Vagina (tissue), 2 donors: Measurements from ENCODE around the gene ITM2B. TPM values are rescaled to one million over a fixed set of nuclear protein-coding genes. Genes with fewer than 3 reads are reported as not detected.

ENCODE experiments used
- DNase-seq, 2 donors: peaks; one replicate each; pipeline ENCODE4 v3.0.0-alpha.2; 2017; ENCODE audit errors: extremely low spot score in 2 of 2
- H3K27ac ChIP-seq: fragments of 200-600 bp; sonication (generic); one replicate; pipeline ENCODE4 v1.5.1; 2019
- H3K27me3 ChIP-seq: fragments of 200-600 bp; sonication (generic); one replicate; pipeline ENCODE4 v1.5.1; 2019
- H3K36me3 ChIP-seq, 2 donors: fragments of 200-600 bp; sonication (generic); one replicate each; pipeline ENCODE4 v1.5.1; 2017 to 2019
- H3K4me1 ChIP-seq: fragments of 200-600 bp; sonication (generic); one replicate; pipeline ENCODE4 v1.5.1; 2019
- H3K4me3 ChIP-seq, 2 donors: fragments of 200-600 bp; sonication (generic); 1 replicate in 1 of 2; 2 replicates in 1 of 2; pipeline ENCODE4 v1.5.1; 2016 to 2019
- H3K9me3 ChIP-seq: fragments of 200-600 bp; sonication (generic); one replicate; pipeline ENCODE4 v1.5.1; 2019
- POLR2A ChIP-seq, 2 donors: fragments of 450-650 bp; IDR thresholded peaks; one replicate each; pipeline ENCODE4 v1.6.1; 2017; ENCODE audit warnings: antibody characterized with exemption in 2 of 2, mild to moderate bottlenecking in 2 of 2, moderate library complexity in 2 of 2
- POLR2AphosphoS5 ChIP-seq, 2 donors: sonication (generic); formaldehyde crosslinking; IDR thresholded peaks; one replicate each; pipeline ENCODE4 v1.9.0; 2017; ENCODE audit warnings: antibody characterized with exemption in 2 of 2, mild to moderate bottlenecking in 2 of 2, low read depth in 1 of 2; ENCODE audit not compliant: insufficient read depth in 1 of 2
- intact Hi-C: fragments of 100-400 bp; cut with DNase I; formaldehyde crosslinking; loops from one replicate; pipeline ENCODE4 v1.15.1; 2023
- total RNA-seq: library from RNA; depleted of rRNA; stranded (reverse); fragments of >200 nt; gene quantifications from one replicate; pipeline ENCODE4 v1.2.3, GENCODE V29; 2016
- TF ChIP-seq, protein P1 (sequence below), 3 experiments: fragments of 450-650 bp in 2 of 3; fragments of 200-600 bp in 1 of 3; sonication (generic) in 1 of 3; IDR thresholded peaks; one replicate each; pipeline ENCODE4 v1.5.1; 2017 to 2019; ENCODE audit warnings: antibody characterized with exemption in 3 of 3, mild to moderate bottlenecking in 2 of 3, moderate library complexity in 2 of 3

ITM2B gene
- total RNA-seq, 1 donor from 2014 or later: 475 TPM

DNA sequence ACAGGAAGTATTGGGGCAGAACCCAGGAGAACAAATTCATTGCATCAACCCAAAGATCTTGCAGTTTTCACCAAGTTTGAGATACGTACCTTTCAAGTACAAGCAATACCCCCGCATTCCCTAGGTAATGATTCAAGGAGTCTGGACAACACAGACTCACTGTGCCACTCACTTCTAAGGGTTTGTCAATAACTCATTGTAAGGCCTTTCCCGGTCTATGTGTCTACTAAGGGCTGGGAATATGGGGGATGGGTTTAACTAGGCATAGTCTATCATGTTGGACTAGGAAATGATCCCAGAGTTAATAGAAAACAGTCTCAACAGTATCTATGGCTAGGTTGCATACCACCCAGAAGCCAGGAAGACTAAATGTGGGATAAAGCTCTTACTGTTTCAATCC is 8.3 kb upstream of the ITM2B start:
- Histone ChIP-seq H3K4me3 (no peak overlapping the region), H3K27ac (no peak overlapping the region), H3K36me3 (no peaks in the 10 kb centered on the region), H3K9me3 (no peaks in the 10 kb centered on the region), H3K4me1 (peaks cover 30% of the 10 kb centered on the region), H3K27me3 (no peaks in the 10 kb centered on the region)
- intact Hi-C loops: no loop called here
- no peak for TF ChIP-seq POLR2A (IDR thresholded peaks at IDR 0.05)
- TF ChIP-seq, protein P1, sequence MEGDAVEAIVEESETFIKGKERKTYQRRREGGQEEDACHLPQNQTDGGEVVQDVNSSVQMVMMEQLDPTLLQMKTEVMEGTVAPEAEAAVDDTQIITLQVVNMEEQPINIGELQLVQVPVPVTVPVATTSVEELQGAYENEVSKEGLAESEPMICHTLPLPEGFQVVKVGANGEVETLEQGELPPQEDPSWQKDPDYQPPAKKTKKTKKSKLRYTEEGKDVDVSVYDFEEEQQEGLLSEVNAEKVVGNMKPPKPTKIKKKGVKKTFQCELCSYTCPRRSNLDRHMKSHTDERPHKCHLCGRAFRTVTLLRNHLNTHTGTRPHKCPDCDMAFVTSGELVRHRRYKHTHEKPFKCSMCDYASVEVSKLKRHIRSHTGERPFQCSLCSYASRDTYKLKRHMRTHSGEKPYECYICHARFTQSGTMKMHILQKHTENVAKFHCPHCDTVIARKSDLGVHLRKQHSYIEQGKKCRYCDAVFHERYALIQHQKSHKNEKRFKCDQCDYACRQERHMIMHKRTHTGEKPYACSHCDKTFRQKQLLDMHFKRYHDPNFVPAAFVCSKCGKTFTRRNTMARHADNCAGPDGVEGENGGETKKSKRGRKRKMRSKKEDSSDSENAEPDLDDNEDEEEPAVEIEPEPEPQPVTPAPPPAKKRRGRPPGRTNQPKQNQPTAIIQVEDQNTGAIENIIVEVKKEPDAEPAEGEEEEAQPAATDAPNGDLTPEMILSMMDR (IDR thresholded peaks at IDR 0.05): no peak
- TF ChIP-seq POLR2AphosphoS5 (IDR thresholded peaks at IDR 0.05; ENCODE audit: insufficient read depth in 1 of 2, low read depth in 1 of 2): no peak
- DNase-seq: no peak

DNA sequence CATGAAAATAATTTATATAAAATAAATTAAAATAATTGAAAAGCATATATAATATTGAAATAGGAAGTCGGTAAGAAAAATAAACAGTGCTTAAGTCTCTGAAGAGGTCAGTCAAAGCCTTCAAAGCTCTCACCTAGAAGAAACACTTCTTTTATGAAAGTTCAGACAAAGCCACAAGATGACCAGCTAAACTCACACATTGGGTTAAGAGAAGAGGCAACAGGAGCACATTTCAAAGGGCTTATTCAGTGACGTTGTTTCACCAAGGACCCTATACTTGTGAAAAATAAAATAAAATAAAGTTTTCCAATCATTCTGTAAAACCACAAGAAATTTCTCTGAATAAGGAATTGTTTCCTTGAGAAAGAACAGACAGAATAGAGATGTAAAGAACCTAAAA is 2.5 kb upstream of the ITM2B start:
- no peaks in the 10 kb centered on the region for H3K36me3 ChIP-seq
- TF ChIP-seq, protein P1 (IDR thresholded peaks at IDR 0.05): no peak
- no peak for TF ChIP-seq POLR2A (IDR thresholded peaks at IDR 0.05)
- TF ChIP-seq POLR2AphosphoS5 (IDR thresholded peaks at IDR 0.05; ENCODE audit: insufficient read depth in 1 of 2, low read depth in 1 of 2): no peak
- peak overlapping the region; percentile 99 for H3K27ac ChIP-seq
- H3K4me3 ChIP-seq: no peak overlapping the region
- H3K27me3 ChIP-seq: no peaks in the 10 kb centered on the region
- no peaks in the 10 kb centered on the region for H3K9me3 ChIP-seq
- DNase-seq: no peak
- peaks cover 31% of the 10 kb centered on the region for H3K4me1 ChIP-seq
- intact Hi-C loops: loop anchor here (5.0 kb wide), 1 partner anchor 103 kb away; no protein-coding TSS in a partner anchor

DNA sequence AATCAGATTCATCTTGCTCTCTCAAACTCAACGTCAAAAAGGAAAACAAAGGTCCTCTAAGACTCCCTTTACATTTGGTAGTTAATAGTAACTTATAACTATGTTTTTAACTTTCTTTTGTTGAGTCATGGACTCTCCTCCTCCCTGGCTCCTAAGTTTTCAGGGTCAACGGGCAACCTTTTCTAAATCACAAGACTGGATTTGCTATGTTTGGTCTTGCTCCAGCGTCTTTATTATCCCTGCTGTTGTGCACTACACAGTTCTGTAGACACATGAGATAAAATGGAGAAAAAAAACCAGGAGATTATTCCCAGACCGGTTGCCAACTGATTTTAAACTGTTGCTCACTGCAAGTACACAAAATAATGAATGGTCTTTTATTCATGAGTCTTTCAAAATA is 1.9 kb upstream of the ITM2B start:
- no peaks in the 10 kb centered on the region for H3K36me3 ChIP-seq
- H3K9me3 ChIP-seq: no peaks in the 10 kb centered on the region
- TF ChIP-seq POLR2A (IDR thresholded peaks at IDR 0.05): no peak
- TF ChIP-seq, protein P1 (IDR thresholded peaks at IDR 0.05): no peak
- TF ChIP-seq POLR2AphosphoS5 (IDR thresholded peaks at IDR 0.05; ENCODE audit: insufficient read depth in 1 of 2, low read depth in 1 of 2): peak in 1 of 2 donors; percentile 30
- H3K4me3 ChIP-seq: no peak overlapping the region
- H3K27me3 ChIP-seq: no peaks in the 10 kb centered on the region
- peak overlapping the region; percentile 99 for H3K27ac ChIP-seq
- peaks cover 36% of the 10 kb centered on the region for H3K4me1 ChIP-seq
- no peak for DNase-seq
- intact Hi-C loops: loop anchor here (5.0 kb wide), 1 partner anchor 104 kb away; no protein-coding TSS in a partner anchor

DNA sequence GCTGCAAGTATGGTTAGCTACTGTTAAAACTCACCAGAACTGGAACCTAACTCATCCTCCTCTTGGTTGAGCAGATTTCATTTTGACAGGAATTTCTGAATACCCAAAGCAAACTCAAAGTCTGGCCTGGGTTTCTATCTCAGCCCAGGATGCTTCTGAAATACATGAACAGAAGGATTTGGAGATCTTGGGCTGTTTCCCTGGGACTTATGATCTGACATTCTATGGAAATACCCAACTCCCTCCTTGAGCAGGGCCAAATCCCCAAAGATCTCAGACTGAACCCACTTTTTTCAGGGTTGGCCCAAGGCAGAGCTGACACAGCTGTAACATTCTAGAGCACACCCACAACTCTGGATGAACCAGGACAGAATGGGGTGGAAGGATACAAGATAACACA is 1.1 kb upstream of the ITM2B start:
- H3K4me3 ChIP-seq: peak overlapping the region; percentile 76 to 98
- H3K4me1 ChIP-seq: peaks cover 45% of the 10 kb centered on the region
- peak overlapping the region; percentile 99 for H3K27ac ChIP-seq
- DNase-seq: no peak
- no peaks in the 10 kb centered on the region for H3K27me3 ChIP-seq
- intact Hi-C loops: loop anchor here (5.0 kb wide), 1 partner anchor 105 kb away; no protein-coding TSS in a partner anchor
- TF ChIP-seq POLR2AphosphoS5 (IDR thresholded peaks at IDR 0.05; ENCODE audit: insufficient read depth in 1 of 2, low read depth in 1 of 2) (no peak), POLR2A (IDR thresholded peaks at IDR 0.05) (no peak)
- TF ChIP-seq, protein P1 (IDR thresholded peaks at IDR 0.05): no peak
- no peaks in the 10 kb centered on the region for H3K36me3 ChIP-seq
- H3K9me3 ChIP-seq: no peaks in the 10 kb centered on the region

DNA sequence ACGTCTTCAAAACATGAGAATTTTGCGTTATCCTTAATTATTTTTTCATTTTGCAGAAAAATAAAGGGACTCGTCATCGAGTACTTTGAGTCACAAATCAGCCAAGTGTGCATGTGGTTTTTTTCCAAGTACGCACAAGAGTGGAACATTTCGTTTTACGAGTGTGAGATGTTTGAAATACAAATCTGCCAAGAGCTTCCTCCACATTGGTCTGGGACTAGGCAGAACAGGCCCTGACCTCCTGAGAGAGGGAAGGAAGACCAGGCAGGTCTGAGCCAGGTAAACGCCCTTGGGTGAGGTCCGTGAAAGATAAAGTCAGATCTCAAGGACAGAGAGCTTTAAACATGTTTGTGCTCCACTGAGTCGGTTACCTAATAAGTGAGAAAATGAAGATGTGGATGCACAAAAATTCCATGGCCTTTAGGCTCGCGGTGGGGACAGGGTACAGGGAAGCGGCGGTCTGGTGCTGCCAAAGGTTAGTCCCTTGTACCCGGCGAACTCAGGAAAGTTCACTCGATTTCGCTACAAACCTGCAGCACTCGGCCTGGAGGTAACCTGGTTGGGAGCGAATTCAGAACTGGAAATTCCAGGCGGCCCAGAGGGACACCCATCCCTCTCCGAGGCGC is 473 bp upstream of the ITM2B start:
- H3K4me1 ChIP-seq: peaks cover 51% of the 10 kb centered on the region
- peak overlapping the region; percentile 76 to 98 for H3K4me3 ChIP-seq
- no peaks in the 10 kb centered on the region for H3K9me3 ChIP-seq
- H3K27ac ChIP-seq: peak overlapping the region; percentile 99
- TF ChIP-seq POLR2AphosphoS5 (IDR thresholded peaks at IDR 0.05; ENCODE audit: insufficient read depth in 1 of 2, low read depth in 1 of 2) (peak; percentile 80 to 94), POLR2A (IDR thresholded peaks at IDR 0.05) (peak in 1 of 2 donors; percentile 32)
- TF ChIP-seq, protein P1 (IDR thresholded peaks at IDR 0.05): no peak
- no peaks in the 10 kb centered on the region for H3K27me3 ChIP-seq
- intact Hi-C loops: loop anchor here (5.0 kb wide), 1 partner anchor 105 kb away; no protein-coding TSS in a partner anchor
- no peaks in the 10 kb centered on the region for H3K36me3 ChIP-seq
- DNase-seq: peak in 1 of 2 donors; percentile 94
